ENCODE results near the gene STRAP. TPM values are rescaled to one million over a fixed set of nuclear protein-coding genes. Genes with fewer than 3 reads are reported as not detected.

STRAP gene
- total RNA-seq, 1 donor from 2014 or later = 68.3 TPM

DNA sequence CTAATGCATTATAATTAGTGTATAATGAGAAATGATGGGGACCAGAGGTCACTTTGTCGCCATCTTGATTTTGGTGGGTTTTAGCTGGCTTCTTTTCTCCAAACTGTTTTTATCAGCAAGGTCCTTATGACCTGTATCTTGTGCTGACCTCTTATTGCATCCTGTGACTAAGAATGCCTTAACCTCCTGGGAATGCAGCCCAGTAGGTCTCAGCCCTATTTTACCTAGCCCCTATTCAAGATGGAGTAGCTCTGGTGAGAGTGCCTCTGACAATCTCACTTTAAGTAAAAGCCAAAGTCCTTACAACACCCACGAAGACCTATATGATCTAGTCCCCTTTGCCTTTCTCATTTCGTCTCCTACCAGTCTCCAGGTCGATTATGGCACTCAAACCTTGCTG, 28.3 kb upstream of the STRAP start:
- Histone ChIP-seq H3K4me3 (no peak overlapping the region), H3K27me3 (no peaks in the 10 kb centered on the region), H3K9me3 (no peaks in the 10 kb centered on the region), H3K36me3 (no peaks in the 10 kb centered on the region), H3K4me1 (no peaks in the 10 kb centered on the region), H3K27ac (no peak overlapping the region)
- no peak for ATAC-seq
- no peak for DNase-seq
- TF ChIP-seq CTCF (IDR thresholded peaks at IDR 0.05) = no peak
- intact Hi-C loops (cut with DNase I) = loop anchor here (10.0 kb wide), 1 partner anchor 579 kb away; no protein-coding TSS in a partner anchor

GRCh38 chr12:15854916-15855315, 27.3 kb upstream of the STRAP start:
- Histone ChIP-seq H3K9me3 (no peaks in the 10 kb centered on the region), H3K36me3 (no peaks in the 10 kb centered on the region), H3K4me1 (no peaks in the 10 kb centered on the region), H3K27me3 (no peaks in the 10 kb centered on the region), H3K4me3 (no peak overlapping the region), H3K27ac (no peak overlapping the region)
- no peak for ATAC-seq
- intact Hi-C loops (cut with DNase I) = loop anchor here (5.0 to 10.0 kb wide), 2 partner anchors 263 to 580 kb away; no protein-coding TSS in a partner anchor
- TF ChIP-seq CTCF (IDR thresholded peaks at IDR 0.05) = no peak
- DNase-seq = no peak

DNA sequence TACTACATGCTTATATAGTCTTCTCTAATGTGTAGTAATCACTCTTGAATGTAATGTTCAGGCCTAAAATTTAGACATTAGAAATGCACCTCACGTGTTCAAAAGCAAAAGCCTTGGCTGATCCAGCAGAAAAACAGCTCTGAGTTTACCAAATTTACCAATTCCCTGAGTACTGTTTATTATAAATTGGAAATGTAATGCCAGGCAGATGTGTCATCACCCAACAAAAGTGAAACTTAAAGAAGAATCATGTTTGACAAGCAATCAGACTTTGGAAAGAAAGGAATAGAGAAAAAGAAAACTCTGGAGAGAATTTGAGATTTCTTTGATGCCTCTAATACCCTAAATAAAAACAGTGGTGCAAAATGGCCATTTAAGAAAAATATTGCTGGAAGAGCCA, 26.5 kb upstream of the STRAP start:
- Histone ChIP-seq H3K27me3 (no peaks in the 10 kb centered on the region), H3K36me3 (no peaks in the 10 kb centered on the region), H3K4me1 (no peaks in the 10 kb centered on the region), H3K4me3 (no peak overlapping the region), H3K27ac (no peak overlapping the region), H3K9me3 (no peaks in the 10 kb centered on the region)
- ATAC-seq (no peak), DNase-seq (no peak)
- intact Hi-C loops (cut with DNase I) = loop anchor here (5.0 to 10.0 kb wide), 2 partner anchors 263 to 581 kb away; no protein-coding TSS in a partner anchor
- TF ChIP-seq CTCF (IDR thresholded peaks at IDR 0.05) = no peak

DNA sequence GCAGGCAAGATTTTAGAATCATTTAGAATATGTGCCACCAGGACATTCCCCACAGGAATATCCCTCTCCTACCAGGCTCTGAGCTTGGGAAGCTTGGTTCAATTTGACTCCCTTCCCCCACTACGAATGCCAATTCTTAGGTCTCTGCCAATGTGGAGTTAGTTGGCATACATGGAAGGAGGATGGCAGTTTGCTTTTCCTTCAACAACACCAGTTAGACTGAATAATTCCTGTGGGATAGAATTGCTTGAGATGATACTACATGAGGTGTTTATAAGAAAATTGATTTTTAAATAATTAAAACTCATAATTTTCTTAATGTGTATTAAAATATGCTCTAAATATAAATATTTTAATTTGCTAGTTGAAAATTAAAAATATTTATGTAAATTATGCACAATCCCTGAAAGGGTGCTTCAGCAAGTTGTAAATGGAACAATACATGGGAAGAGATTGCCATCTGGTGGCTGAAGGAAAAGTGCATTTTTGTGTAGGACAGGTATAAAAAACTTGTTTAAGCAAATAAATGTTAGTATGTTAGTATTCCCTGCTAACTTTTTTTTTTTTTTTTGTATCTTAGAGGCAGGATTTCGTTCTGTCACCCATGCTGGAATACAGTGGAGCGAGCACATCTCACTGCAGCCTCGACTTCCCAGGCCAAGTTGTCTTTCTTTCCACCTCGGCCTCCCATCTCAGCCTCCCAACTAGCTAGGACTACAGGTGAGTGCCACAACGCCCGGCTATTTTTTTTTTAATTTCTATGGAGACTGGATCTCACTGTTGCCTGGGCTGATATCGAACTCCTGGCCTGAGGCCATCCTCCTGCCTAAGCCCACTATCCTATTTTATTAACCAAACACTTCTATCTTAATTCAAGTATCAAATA, 25.8 kb upstream of the STRAP start:
- H3K9me3 ChIP-seq = no peaks in the 10 kb centered on the region
- no peaks in the 10 kb centered on the region for H3K36me3 ChIP-seq
- H3K4me3 ChIP-seq = no peak overlapping the region
- intact Hi-C loops (cut with DNase I) = loop anchor here (5.0 to 10.0 kb wide), 2 partner anchors 264 to 582 kb away; no protein-coding TSS in a partner anchor
- H3K27ac ChIP-seq = no peak overlapping the region
- ATAC-seq = peak; percentile 66
- TF ChIP-seq CTCF (IDR thresholded peaks at IDR 0.05) = peak; percentile 82
- DNase-seq = no peak
- no peaks in the 10 kb centered on the region for H3K27me3 ChIP-seq
- H3K4me1 ChIP-seq = no peaks in the 10 kb centered on the region

DNA sequence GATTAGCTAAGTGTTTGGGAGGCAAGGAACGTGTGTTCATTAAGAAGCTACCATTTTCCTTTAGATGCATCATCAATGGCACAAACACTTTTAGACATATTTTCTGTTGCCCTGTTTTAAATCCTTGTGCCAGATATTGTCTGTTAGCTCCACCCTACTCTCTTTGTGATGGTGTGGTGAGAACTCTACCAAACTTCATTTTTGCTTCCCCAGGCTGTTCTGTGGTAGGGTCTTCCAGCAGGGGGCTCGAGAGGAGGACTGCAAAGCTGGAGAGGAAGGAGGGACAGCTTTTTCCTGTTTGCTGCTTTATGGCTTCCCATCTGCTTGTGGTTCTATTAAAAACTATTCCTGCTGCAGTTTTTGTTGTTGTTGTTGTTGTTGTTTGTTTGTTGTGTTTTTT, 23.8 kb upstream of the STRAP start:
- ATAC-seq = no peak
- H3K9me3 ChIP-seq = no peaks in the 10 kb centered on the region
- no peak for DNase-seq
- H3K27me3 ChIP-seq = no peaks in the 10 kb centered on the region
- TF ChIP-seq CTCF (IDR thresholded peaks at IDR 0.05) = no peak
- H3K36me3 ChIP-seq = no peaks in the 10 kb centered on the region
- intact Hi-C loops (cut with DNase I) = loop anchor here (5.0 to 10.0 kb wide), 2 partner anchors 266 to 584 kb away; no protein-coding TSS in a partner anchor
- no peak overlapping the region for H3K4me3 ChIP-seq
- no peak overlapping the region for H3K27ac ChIP-seq
- H3K4me1 ChIP-seq = no peaks in the 10 kb centered on the region
